ENCODE measurements around the gene OVCA2.

The OVCA2 gene

GRCh38 chr17:2086306-2086705, 44.5 kb downstream of the OVCA2 start:
- Histone ChIP-seq H3K9me3 (ENCODE audit: control extremely low read depth in 1 of 5, control insufficient read depth in 4 of 5, insufficient read depth in 2 of 5, low read depth in 1 of 5, low read length in 4 of 5) (no peaks in the 10 kb centered on the region), H3K4me1 (ENCODE audit: control extremely low read depth in 1 of 4, control insufficient read depth in 4 of 4, insufficient read depth in 4 of 4, low read length in 3 of 4) (peaks cover 33 to 85% (median 68%) of the 10 kb centered on the region in 4 experiments), H3K4me3 (ENCODE audit: control insufficient read depth in 1 of 7, extremely low read depth in 1 of 7, insufficient read depth in 4 of 7, low read depth in 2 of 7, low read length in 6 of 7) (no peak overlapping the region), H3K36me3 (ENCODE audit: control insufficient read depth in 4 of 4, insufficient read depth in 4 of 4, low read length in 3 of 4) (peaks cover 0 to 18% (median 10%) of the 10 kb centered on the region in 4 experiments), H3K27me3 (replicated peaks in 2 of 5; ENCODE audit: control insufficient read depth in 4 of 5, insufficient read depth in 5 of 5, low read length in 4 of 5) (peaks cover 0 to 1% (median 0%) of the 10 kb centered on the region in 5 experiments), H3K27ac (ENCODE audit: insufficient read depth in 1 of 2, low read depth in 1 of 2, low read length in 2 of 2, poor library complexity in 1 of 2, severe bottlenecking in 2 of 2) (no peak overlapping the region)
- 68% methylated on average over 3 of the region's 3 CpGs for WGBS (ENCODE audit: insufficient coverage)
- peak in 1 of 3 donors; percentile 21 for DNase-seq
- ChIA-PET POLR2A (no interaction called here), CTCF (interaction anchor here (0.8 to 3.3 kb wide), 13 partner anchors 9 to 128 kb away, joined by 3 to 12 read pairs (median 5); partner anchors contain the start of gene HIC1)

GRCh38 chr17:2087597-2088211, 45.9 kb downstream of the OVCA2 start:
- CTCF ChIA-PET: interaction anchor here (0.7 to 5.0 kb wide), 12 partner anchors 8 to 157 kb away, joined by 3 to 42 read pairs (median 7); no protein-coding TSS in a partner anchor
- H3K4me1 ChIP-seq (ENCODE audit: control extremely low read depth in 1 of 4, control insufficient read depth in 4 of 4, insufficient read depth in 4 of 4, low read length in 3 of 4): peaks cover 35 to 86% (median 69%) of the 10 kb centered on the region in 4 experiments
- 22% methylated on average over 8 of the region's 10 CpGs for WGBS (ENCODE audit: insufficient coverage)
- H3K4me3 ChIP-seq (ENCODE audit: control insufficient read depth in 1 of 7, extremely low read depth in 1 of 7, insufficient read depth in 4 of 7, low read depth in 2 of 7, low read length in 6 of 7): peak overlapping the region in 4 of 7 experiments; percentile 3 to 74 (median 20)
- no peaks in the 10 kb centered on the region for H3K9me3 ChIP-seq (ENCODE audit: control extremely low read depth in 1 of 5, control insufficient read depth in 4 of 5, insufficient read depth in 2 of 5, low read depth in 1 of 5, low read length in 4 of 5)
- no peak overlapping the region for H3K27ac ChIP-seq (ENCODE audit: insufficient read depth in 1 of 2, low read depth in 1 of 2, low read length in 2 of 2, poor library complexity in 1 of 2, severe bottlenecking in 2 of 2)
- peaks cover 0 to 10% (median 2%) of the 10 kb centered on the region in 4 experiments for H3K36me3 ChIP-seq (ENCODE audit: control insufficient read depth in 4 of 4, insufficient read depth in 4 of 4, low read length in 3 of 4)
- DNase-seq: peak; percentile 90 to 98 (median 97)
- H3K27me3 ChIP-seq (replicated peaks in 2 of 5; ENCODE audit: control insufficient read depth in 4 of 5, insufficient read depth in 5 of 5, low read length in 4 of 5): peaks cover 0 to 1% (median 0%) of the 10 kb centered on the region in 5 experiments
- POLR2A ChIA-PET: interaction anchor here (0.5 to 1.4 kb wide), 3 partner anchors 31 to 101 kb away, joined by 3 to 6 read pairs (median 5); no protein-coding TSS in a partner anchor

- Histone ChIP-seq H3K4me1 (ENCODE audit: control extremely low read depth in 1 of 4, control insufficient read depth in 4 of 4, insufficient read depth in 4 of 4, low read length in 3 of 4) (peaks cover 35 to 74% (median 59%) of the 10 kb centered on the region in 4 experiments), H3K4me3 (ENCODE audit: control insufficient read depth in 1 of 7, extremely low read depth in 1 of 7, insufficient read depth in 4 of 7, low read depth in 2 of 7, low read length in 6 of 7) (peak overlapping the region in 4 of 7 experiments; percentile 46 to 81 (median 70)), H3K27me3 (replicated peaks in 2 of 5; ENCODE audit: control insufficient read depth in 4 of 5, insufficient read depth in 5 of 5, low read length in 4 of 5) (peaks cover 0 to 1% (median 0%) of the 10 kb centered on the region in 5 experiments), H3K9me3 (ENCODE audit: control extremely low read depth in 1 of 5, control insufficient read depth in 4 of 5, insufficient read depth in 2 of 5, low read depth in 1 of 5, low read length in 4 of 5) (no peaks in the 10 kb centered on the region), H3K36me3 (ENCODE audit: control insufficient read depth in 4 of 4, insufficient read depth in 4 of 4, low read length in 3 of 4) (peaks cover 0 to 10% (median 0%) of the 10 kb centered on the region in 4 experiments), H3K27ac (ENCODE audit: insufficient read depth in 1 of 2, low read depth in 1 of 2, low read length in 2 of 2, poor library complexity in 1 of 2, severe bottlenecking in 2 of 2) (peak overlapping the region; percentile 35 to 71)
- 57% methylated on average over 6 of the region's 8 CpGs for whole genome bisulfite sequencing (ENCODE audit: insufficient coverage)
- POLR2A ChIA-PET: no interaction called here
- DNase-seq: no peak
- CTCF ChIA-PET: interaction anchor here (0.6 to 5.0 kb wide), 14 partner anchors 12 to 156 kb away, joined by 3 to 42 read pairs (median 3); partner anchors contain the start of gene HIC1
Observed at GRCh38 chr17:2089021-2089422, 47.2 kb downstream of the OVCA2 start.

GRCh38 chr17:2090210-2090641, 48.4 kb downstream of the OVCA2 start:
- WGBS (ENCODE audit: insufficient coverage): 68% methylated on average over 8 of the region's 9 CpGs
- POLR2A ChIA-PET: no interaction called here
- Histone ChIP-seq H3K27ac (ENCODE audit: insufficient read depth in 1 of 2, low read depth in 1 of 2, low read length in 2 of 2, poor library complexity in 1 of 2, severe bottlenecking in 2 of 2) (peak overlapping the region in 1 of 2 experiments; percentile 35), H3K4me1 (ENCODE audit: control extremely low read depth in 1 of 4, control insufficient read depth in 4 of 4, insufficient read depth in 4 of 4, low read length in 3 of 4) (peaks cover 35 to 62% (median 51%) of the 10 kb centered on the region in 4 experiments), H3K9me3 (ENCODE audit: control extremely low read depth in 1 of 5, control insufficient read depth in 4 of 5, insufficient read depth in 2 of 5, low read depth in 1 of 5, low read length in 4 of 5) (no peaks in the 10 kb centered on the region), H3K36me3 (ENCODE audit: control insufficient read depth in 4 of 4, insufficient read depth in 4 of 4, low read length in 3 of 4) (peaks cover 0 to 9% (median 0%) of the 10 kb centered on the region in 4 experiments), H3K4me3 (ENCODE audit: control insufficient read depth in 1 of 7, extremely low read depth in 1 of 7, insufficient read depth in 4 of 7, low read depth in 2 of 7, low read length in 6 of 7) (peak overlapping the region in 1 of 7 experiments; percentile 81), H3K27me3 (replicated peaks in 2 of 5; ENCODE audit: control insufficient read depth in 4 of 5, insufficient read depth in 5 of 5, low read length in 4 of 5) (peaks cover 0 to 1% (median 0%) of the 10 kb centered on the region in 5 experiments)
- CTCF ChIA-PET: interaction anchor here (0.8 to 5.0 kb wide), 13 partner anchors 11 to 155 kb away, joined by 3 to 42 read pairs (median 4); partner anchors contain the start of gene HIC1
- DNase-seq: peak in 1 of 3 donors; percentile 40

- ChIA-PET POLR2A (no interaction called here), CTCF (interaction anchor here (1.0 to 5.0 kb wide), 10 partner anchors 11 to 154 kb away, joined by 3 to 42 read pairs (median 4); partner anchors contain the start of gene HIC1)
- H3K27me3 ChIP-seq (replicated peaks in 2 of 5; ENCODE audit: control insufficient read depth in 4 of 5, insufficient read depth in 5 of 5, low read length in 4 of 5): peaks cover 0 to 1% (median 0%) of the 10 kb centered on the region in 5 experiments
- 82% methylated on average over 1 of the region's 2 CpGs for WGBS (ENCODE audit: insufficient coverage)
- no peak overlapping the region for H3K4me3 ChIP-seq (ENCODE audit: control insufficient read depth in 1 of 7, extremely low read depth in 1 of 7, insufficient read depth in 4 of 7, low read depth in 2 of 7, low read length in 6 of 7)
- H3K27ac ChIP-seq (ENCODE audit: insufficient read depth in 1 of 2, low read depth in 1 of 2, low read length in 2 of 2, poor library complexity in 1 of 2, severe bottlenecking in 2 of 2): no peak overlapping the region
- DNase-seq: no peak
- H3K4me1 ChIP-seq (ENCODE audit: control extremely low read depth in 1 of 4, control insufficient read depth in 4 of 4, insufficient read depth in 4 of 4, low read length in 3 of 4): peaks cover 34 to 55% (median 47%) of the 10 kb centered on the region in 4 experiments
- peaks cover 0 to 5% (median 0%) of the 10 kb centered on the region in 4 experiments for H3K36me3 ChIP-seq (ENCODE audit: control insufficient read depth in 4 of 4, insufficient read depth in 4 of 4, low read length in 3 of 4)
- H3K9me3 ChIP-seq (ENCODE audit: control extremely low read depth in 1 of 5, control insufficient read depth in 4 of 5, insufficient read depth in 2 of 5, low read depth in 1 of 5, low read length in 4 of 5): no peaks in the 10 kb centered on the region
Observed at GRCh38 chr17:2090804-2091534, 49.1 kb downstream of the OVCA2 start.

- Histone ChIP-seq H3K4me1 (ENCODE audit: control extremely low read depth in 1 of 4, control insufficient read depth in 4 of 4, insufficient read depth in 4 of 4, low read length in 3 of 4) (peaks cover 23 to 42% (median 35%) of the 10 kb centered on the region in 4 experiments), H3K36me3 (ENCODE audit: control insufficient read depth in 4 of 4, insufficient read depth in 4 of 4, low read length in 3 of 4) (peaks cover 0 to 5% (median 0%) of the 10 kb centered on the region in 4 experiments), H3K9me3 (ENCODE audit: control extremely low read depth in 1 of 5, control insufficient read depth in 4 of 5, insufficient read depth in 2 of 5, low read depth in 1 of 5, low read length in 4 of 5) (no peaks in the 10 kb centered on the region), H3K27ac (ENCODE audit: insufficient read depth in 1 of 2, low read depth in 1 of 2, low read length in 2 of 2, poor library complexity in 1 of 2, severe bottlenecking in 2 of 2) (no peak overlapping the region), H3K27me3 (replicated peaks in 2 of 5; ENCODE audit: control insufficient read depth in 4 of 5, insufficient read depth in 5 of 5, low read length in 4 of 5) (peaks cover 0 to 1% (median 0%) of the 10 kb centered on the region in 5 experiments), H3K4me3 (ENCODE audit: control insufficient read depth in 1 of 7, extremely low read depth in 1 of 7, insufficient read depth in 4 of 7, low read depth in 2 of 7, low read length in 6 of 7) (no peak overlapping the region)
- CTCF ChIA-PET: interaction anchor here (0.6 to 5.0 kb wide), 3 partner anchors 26 to 153 kb away, joined by 3 to 35 read pairs (median 4); no protein-coding TSS in a partner anchor
- POLR2A ChIA-PET: no interaction called here
- DNase-seq: no peak
- 94% methylated on average over 4 of the region's 4 CpGs for WGBS (ENCODE audit: insufficient coverage)
Observed at GRCh38 chr17:2092253-2092652, 50.4 kb downstream of the OVCA2 start.

Data from common myeloid progenitor, CD34-positive (primary cell).